Measurements from ENCODE around the gene RCOR2. TPM values are rescaled to one million over a fixed set of nuclear protein-coding genes. Genes with fewer than 3 reads are reported as not detected.

Gene RCOR2
- total RNA-seq, 2 donors from 2014 or later: 0.64 to 3.3 TPM

- 58% methylated on average over 4 of the region's 4 CpGs for WGBS
- no peak for TF ChIP-seq POLR2AphosphoS5 (IDR thresholded peaks at IDR 0.05)
- no peak for TF ChIP-seq POLR2A (IDR thresholded peaks at IDR 0.05)
- no peak for TF ChIP-seq CTCF (IDR thresholded peaks at IDR 0.05)
Measured at GRCh38 chr11:63952570-63952969, 35.6 kb upstream of the RCOR2 start.

GRCh38 chr11:63951779-63952536 lies 35.0 kb upstream of the RCOR2 start:
- H3K4me1 ChIP-seq (replicated peaks): no peaks in the 10 kb centered on the region
- 47% methylated on average over 20 of the region's 20 CpGs for WGBS
- no peaks in the 10 kb centered on the region for H3K9me3 ChIP-seq
- TF ChIP-seq CTCF (IDR thresholded peaks at IDR 0.05): no peak
- no peak for TF ChIP-seq POLR2A (IDR thresholded peaks at IDR 0.05)
- no peak for TF ChIP-seq POLR2AphosphoS5 (IDR thresholded peaks at IDR 0.05)
- H3K27ac ChIP-seq: peak overlapping the region; percentile 28 to 40
- DNase-seq (ENCODE audit: low spot score): peak; percentile 34
- no peaks in the 10 kb centered on the region for H3K27me3 ChIP-seq (replicated peaks; ENCODE audit: insufficient read depth)
- H3K4me3 ChIP-seq: no peak overlapping the region
- peaks cover 0 to 7% of the 10 kb centered on the region in 2 donors for H3K36me3 ChIP-seq
- intact Hi-C loops (cut with DNase I): no loop called here

More at GRCh38 chr11:63952570-63952969, 35.6 kb upstream of the RCOR2 start:
- Histone ChIP-seq H3K36me3 (peaks cover 0 to 7% of the 10 kb centered on the region in 2 donors), H3K4me1 (replicated peaks) (no peaks in the 10 kb centered on the region), H3K27ac (peak overlapping the region; percentile 28 to 40), H3K9me3 (no peaks in the 10 kb centered on the region), H3K27me3 (replicated peaks; ENCODE audit: insufficient read depth) (no peaks in the 10 kb centered on the region), H3K4me3 (no peak overlapping the region)
- intact Hi-C loops (cut with DNase I): no loop called here
- DNase-seq (ENCODE audit: low spot score): peak; percentile 20

GRCh38 chr11:63945477-63946163 lies 28.7 kb upstream of the RCOR2 start:
- peak overlapping the region; percentile 14 to 19 for H3K27ac ChIP-seq
- no peaks in the 10 kb centered on the region for H3K9me3 ChIP-seq
- H3K4me3 ChIP-seq: no peak overlapping the region
- DNase-seq (ENCODE audit: low spot score): peak; percentile 85
- WGBS: 23% methylated on average over 14 of the region's 14 CpGs
- H3K36me3 ChIP-seq: no peaks in the 10 kb centered on the region
- TF ChIP-seq CTCF (IDR thresholded peaks at IDR 0.05): peak; percentile 50 to 96 (median 85)
- no peak for TF ChIP-seq POLR2A (IDR thresholded peaks at IDR 0.05)
- TF ChIP-seq POLR2AphosphoS5 (IDR thresholded peaks at IDR 0.05): peak; percentile 71
- intact Hi-C loops (cut with DNase I): loop anchor here (1.0 to 2.0 kb wide), 2 partner anchors 108 to 177 kb away; partner anchors contain the start of gene ZFTA
- H3K4me1 ChIP-seq (replicated peaks): no peaks in the 10 kb centered on the region
- no peaks in the 10 kb centered on the region for H3K27me3 ChIP-seq (replicated peaks; ENCODE audit: insufficient read depth)

- Histone ChIP-seq H3K27me3 (replicated peaks; ENCODE audit: insufficient read depth) (no peaks in the 10 kb centered on the region), H3K4me3 (no peak overlapping the region), H3K9me3 (no peaks in the 10 kb centered on the region), H3K27ac (peak overlapping the region; percentile 14 to 19), H3K4me1 (replicated peaks) (no peaks in the 10 kb centered on the region), H3K36me3 (no peaks in the 10 kb centered on the region)
- 39% methylated on average over 8 of the region's 8 CpGs for WGBS
- intact Hi-C loops (cut with DNase I): loop anchor here (1.0 to 2.0 kb wide), 2 partner anchors 108 to 176 kb away; partner anchors contain the start of gene ZFTA
- no peak for DNase-seq (ENCODE audit: low spot score)
- no peak for TF ChIP-seq POLR2AphosphoS5 (IDR thresholded peaks at IDR 0.05)
- no peak for TF ChIP-seq POLR2A (IDR thresholded peaks at IDR 0.05)
- TF ChIP-seq CTCF (IDR thresholded peaks at IDR 0.05): no peak
Measured at GRCh38 chr11:63944987-63945386, 28.0 kb upstream of the RCOR2 start.

Measured in prostate gland (tissue), 2 donors.